Chondrocyte (in vitro differentiated cells): ENCODE data around the gene PLA2G12B. TPM values are rescaled to one million over a fixed set of nuclear protein-coding genes. Genes with fewer than 3 reads are reported as not detected.

Source experiments
- DNase-seq: peaks from one replicate; pipeline ENCODE4 v3.0.0; 2021; ENCODE audit warnings: mixed read lengths, low spot score
- H3K27ac Mint-ChIP-seq: one replicate; pipeline ENCODE4 v1.8.0; 2021; ENCODE audit warnings: mild to moderate bottlenecking, moderate library complexity, mixed read lengths; ENCODE audit not compliant: unreplicated experiment
- H3K27me3 Mint-ChIP-seq: 2 replicates; pipeline ENCODE4 v1.8.0; 2021; ENCODE audit warnings: low read depth, mixed read lengths
- H3K36me3 Mint-ChIP-seq: 2 replicates; pipeline ENCODE4 v1.8.0; 2021; ENCODE audit warnings: low read depth, mixed read lengths
- H3K4me1 Mint-ChIP-seq: 2 replicates; pipeline ENCODE4 v1.8.0; 2021; ENCODE audit warnings: low read depth, mild to moderate bottlenecking, mixed read lengths
- H3K4me3 Mint-ChIP-seq: one replicate; pipeline ENCODE4 v1.8.0; 2021; ENCODE audit warnings: mild to moderate bottlenecking, moderate library complexity, mixed read lengths; ENCODE audit not compliant: unreplicated experiment
- H3K9me3 Mint-ChIP-seq: 2 replicates; pipeline ENCODE4 v1.8.0; 2021; ENCODE audit warnings: low read depth, mixed read lengths
- CTCF ChIP-seq: fragments of 200-600 bp; sonication (generic); IDR thresholded peaks from 2 replicates; pipeline ENCODE4 v1.5.0; 2021; ENCODE audit warnings: antibody characterized with exemption, mild to moderate bottlenecking, moderate library complexity
- total RNA-seq: library from RNA; stranded (reverse); gene quantifications from 3 replicates; pipeline ENCODE4 v1.2.1, GENCODE V29; 2021

The PLA2G12B gene
- total RNA-seq, 1 donor from 2014 or later, result not detected

- Mint-ChIP-seq H3K9me3 (no peaks in the 10 kb centered on the region), H3K27me3 (no peaks in the 10 kb centered on the region), H3K4me1 (peaks cover 6% of the 10 kb centered on the region), H3K36me3 (peaks cover 39% of the 10 kb centered on the region), H3K27ac (no peak overlapping the region), H3K4me3 (no peak overlapping the region)
- no peak for TF ChIP-seq CTCF
- DNase-seq, result no peak
Measured at GRCh38 chr10:72888151-72888638, 66.4 kb downstream of the PLA2G12B start.

GRCh38 chr10:72887043-72887442 is 67.6 kb downstream of the PLA2G12B start:
- no peak for DNase-seq
- H3K36me3 Mint-ChIP-seq, result peaks cover 42% of the 10 kb centered on the region
- no peaks in the 10 kb centered on the region for H3K27me3 Mint-ChIP-seq
- H3K4me3 Mint-ChIP-seq, result no peak overlapping the region
- TF ChIP-seq CTCF, result no peak
- H3K4me1 Mint-ChIP-seq, result peaks cover 6% of the 10 kb centered on the region
- H3K27ac Mint-ChIP-seq, result no peak overlapping the region
- H3K9me3 Mint-ChIP-seq, result no peaks in the 10 kb centered on the region

GRCh38 chr10:72886621-72887020 is 68.0 kb downstream of the PLA2G12B start:
- Mint-ChIP-seq H3K27me3 (no peaks in the 10 kb centered on the region), H3K9me3 (no peaks in the 10 kb centered on the region), H3K36me3 (peaks cover 42% of the 10 kb centered on the region), H3K4me3 (no peak overlapping the region), H3K4me1 (peaks cover 6% of the 10 kb centered on the region), H3K27ac (no peak overlapping the region)
- no peak for DNase-seq
- TF ChIP-seq CTCF, result no peak

GRCh38 chr10:72885953-72886352 is 68.7 kb downstream of the PLA2G12B start:
- no peak for TF ChIP-seq CTCF
- Mint-ChIP-seq H3K4me1 (peaks cover 6% of the 10 kb centered on the region), H3K36me3 (peaks cover 41% of the 10 kb centered on the region), H3K27me3 (no peaks in the 10 kb centered on the region), H3K27ac (no peak overlapping the region), H3K9me3 (no peaks in the 10 kb centered on the region), H3K4me3 (no peak overlapping the region)
- DNase-seq, result no peak

Other genes starting within 250 kb of the PLA2G12B start
- gene OIT3, start 61.1 kb downstream of the PLA2G12B start, total RNA-seq, result 0.17 to 0.36 TPM (median 0.34 TPM) in 3 replicates
- 126 to 179 TPM (median 174 TPM) in 3 replicates for gene P4HA1, start 142.1 kb upstream of the PLA2G12B start, total RNA-seq
- 1.7 to 2.2 TPM (median 2.0 TPM) in 3 replicates for gene NUDT13, start 155.6 kb upstream of the PLA2G12B start, total RNA-seq
- 25.4 to 30.2 TPM (median 26.6 TPM) in 3 replicates for gene ECD, start 213.2 kb upstream of the PLA2G12B start, total RNA-seq
- 19.4 to 23.7 TPM (median 20.8 TPM) in 3 replicates for gene FAM149B1, start 213.3 kb upstream of the PLA2G12B start, total RNA-seq